Trophoblast cell (in vitro differentiated cells and primary cell): ENCODE measurements around the gene NADSYN1.

Experiments
- DNase-seq, 2 donors: peaks; one replicate each; pipeline ENCODE4 v3.0.0-alpha.2; 2016
- H2AFZ ChIP-seq: 2 replicates; pipeline ENCODE4 v1.6.1; 2013; ENCODE audit warnings: low read length, moderate library complexity, mild to moderate bottlenecking; ENCODE audit not compliant: insufficient read depth, poor library complexity
- H2AK5ac ChIP-seq: 2 replicates; pipeline ENCODE4 v1.6.1; 2013; ENCODE audit warnings: mild to moderate bottlenecking, low read length
- H2BK120ac ChIP-seq: 2 replicates; pipeline ENCODE4 v1.6.1; 2013; ENCODE audit warnings: low read length, mild to moderate bottlenecking, moderate library complexity; ENCODE audit not compliant: insufficient read depth, poor library complexity
- H2BK12ac ChIP-seq: 2 replicates; pipeline ENCODE4 v1.6.1; 2013; ENCODE audit warnings: mild to moderate bottlenecking, low read length, moderate library complexity
- H2BK5ac ChIP-seq: 2 replicates; pipeline ENCODE4 v1.6.1; 2013; ENCODE audit warnings: low read length, low read depth, moderate library complexity, mild to moderate bottlenecking; ENCODE audit not compliant: poor library complexity
- H3K14ac ChIP-seq: 2 replicates; pipeline ENCODE4 v1.6.1; 2013; ENCODE audit warnings: mild to moderate bottlenecking, low read length
- H3K18ac ChIP-seq: 2 replicates; pipeline ENCODE4 v1.6.1; 2013; ENCODE audit warnings: mild to moderate bottlenecking, low read length
- H3K23ac ChIP-seq: 2 replicates; pipeline ENCODE4 v1.6.1; 2013; ENCODE audit warnings: low read length
- H3K27ac ChIP-seq: 2 replicates; pipeline ENCODE4 v1.5.1; 2013; ENCODE audit warnings: low read depth, mild to moderate bottlenecking, inconsistent platforms, low read length, moderate library complexity
- H3K27me3 ChIP-seq: 2 replicates; pipeline ENCODE4 v1.6.1; 2013; ENCODE audit warnings: inconsistent platforms, mild to moderate bottlenecking, low read length, moderate library complexity; ENCODE audit not compliant: insufficient read depth
- H3K36me3 ChIP-seq, 2 experiments: 1 replicate in 1 of 2; 2 replicates in 1 of 2; pipeline ENCODE4 v1.6.1; 2013; ENCODE audit warnings: low read length in 2 of 2, mild to moderate bottlenecking in 2 of 2, moderate library complexity in 1 of 2; ENCODE audit not compliant: insufficient read depth in 2 of 2, control insufficient read depth in 1 of 2
- H3K4ac ChIP-seq: 2 replicates; pipeline ENCODE4 v1.6.1; 2013; ENCODE audit warnings: low read depth, mild to moderate bottlenecking, low read length, moderate library complexity
- H3K4me1 ChIP-seq, 2 experiments: 1 replicate in 1 of 2; 2 replicates in 1 of 2; pipeline ENCODE4 v1.6.1; 2013; ENCODE audit warnings: low read length in 2 of 2, mild to moderate bottlenecking in 2 of 2, moderate library complexity in 1 of 2; ENCODE audit not compliant: insufficient read depth in 2 of 2, control insufficient read depth in 1 of 2
- H3K4me2 ChIP-seq: 2 replicates; pipeline ENCODE4 v1.6.1; 2013; ENCODE audit warnings: inconsistent platforms, mild to moderate bottlenecking, low read length, moderate library complexity
- H3K4me3 ChIP-seq: 2 replicates; pipeline ENCODE4 v1.5.1; 2013; ENCODE audit warnings: mild to moderate bottlenecking, low read depth, low read length, inconsistent platforms
- H3K79me1 ChIP-seq: one replicate; pipeline ENCODE4 v1.6.1; 2013; ENCODE audit warnings: low read length
- H3K79me2 ChIP-seq: 2 replicates; pipeline ENCODE4 v1.6.1; 2013; ENCODE audit warnings: low read length, mild to moderate bottlenecking; ENCODE audit not compliant: control insufficient read depth, insufficient read depth, poor library complexity
- H3K9ac ChIP-seq: 2 replicates; pipeline ENCODE4 v1.6.1; 2013; ENCODE audit warnings: mild to moderate bottlenecking, low read length
- H3K9me3 ChIP-seq: 2 replicates; pipeline ENCODE4 v1.6.1; 2013; ENCODE audit warnings: low read depth, mild to moderate bottlenecking, control low read depth, inconsistent platforms, low read length; ENCODE audit not compliant: insufficient read depth
- H4K12ac ChIP-seq: 2 replicates; pipeline ENCODE4 v1.6.1; 2013; ENCODE audit warnings: low read depth, mild to moderate bottlenecking, low read length, moderate library complexity
- H4K8ac ChIP-seq: 2 replicates; pipeline ENCODE4 v1.6.1; 2013; ENCODE audit warnings: low read depth, mild to moderate bottlenecking, low read length, moderate library complexity
- H4K91ac ChIP-seq: one replicate; pipeline ENCODE4 v1.6.1; 2013; ENCODE audit warnings: low read depth, mild to moderate bottlenecking, low read length, moderate library complexity
- whole genome bisulfite sequencing: extraction: QIAGEN DNeasy Blood & Tissue Kit; methylation state at CpG from one replicate; pipeline ENCODE4 v1.1.7; 2013; ENCODE audit warnings: missing lambda C conversion rate; ENCODE audit not compliant: insufficient read length, insufficient coverage; ENCODE audit errors: extremely low coverage; 5-methylcytosine and 5-hydroxymethylcytosine counted together

The NADSYN1 gene

GRCh38 chr11:71465054-71465453 is 12.1 kb downstream of the NADSYN1 start:
- Histone ChIP-seq H3K18ac (no peak overlapping the region), H3K79me2 (no peaks in the 10 kb centered on the region), H3K36me3 (peaks cover 22 to 26% of the 10 kb centered on the region in 2 experiments), H3K4me2 (no peak overlapping the region), H4K8ac (no peak overlapping the region), H3K4me3 (no peak overlapping the region), H2BK12ac (no peak overlapping the region), H4K91ac (no peak overlapping the region), H3K27ac (no peak overlapping the region), H2BK5ac (no peak overlapping the region), H3K4ac (no peak overlapping the region), H3K14ac (no peak overlapping the region), H2AFZ (no peak overlapping the region), H3K9ac (no peak overlapping the region), H2AK5ac (no peak overlapping the region), H2BK120ac (no peak overlapping the region), H3K79me1 (no peaks in the 10 kb centered on the region), H3K27me3 (no peaks in the 10 kb centered on the region), H4K12ac (no peak overlapping the region), H3K4me1 (peaks cover 0 to 4% of the 10 kb centered on the region in 2 experiments), H3K23ac (no peak overlapping the region), H3K9me3 (peaks cover 2% of the 10 kb centered on the region)
- DNase-seq: no peak
- WGBS: no CpG with 5 or more reads among the region's 4 CpGs

DNA sequence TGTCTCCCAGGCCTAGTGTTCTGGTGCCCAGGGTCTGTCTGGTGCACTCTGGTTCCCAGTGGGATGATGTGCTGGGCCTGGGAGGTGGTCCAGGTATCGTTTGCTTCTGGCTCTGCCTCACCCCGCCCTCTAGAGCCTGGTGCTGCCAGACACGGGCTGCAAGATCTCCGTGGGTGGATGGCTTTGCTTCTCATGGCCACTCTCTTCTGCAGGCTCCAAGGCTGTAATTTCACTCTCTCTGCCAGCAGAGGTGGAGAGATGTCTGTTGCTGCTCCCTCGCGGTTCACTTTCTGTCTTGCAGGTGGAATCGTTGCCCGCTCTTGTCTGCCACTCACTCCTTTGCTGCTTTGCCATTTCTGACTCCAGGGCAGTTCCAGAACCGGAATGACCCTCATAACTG is 13.4 kb downstream of the NADSYN1 start:
- no peak overlapping the region for H3K4me2 ChIP-seq
- H4K12ac ChIP-seq: no peak overlapping the region
- H3K9ac ChIP-seq: no peak overlapping the region
- H3K79me2 ChIP-seq: no peaks in the 10 kb centered on the region
- H2AFZ ChIP-seq: no peak overlapping the region
- H3K27ac ChIP-seq: no peak overlapping the region
- H3K18ac ChIP-seq: no peak overlapping the region
- no peak for DNase-seq
- no peak overlapping the region for H2BK5ac ChIP-seq
- no peaks in the 10 kb centered on the region for H3K27me3 ChIP-seq
- H3K79me1 ChIP-seq: no peaks in the 10 kb centered on the region
- peaks cover 19 to 24% of the 10 kb centered on the region in 2 experiments for H3K36me3 ChIP-seq
- H3K9me3 ChIP-seq: peaks cover 2% of the 10 kb centered on the region
- H3K4me3 ChIP-seq: no peak overlapping the region
- WGBS: no CpG with 5 or more reads among the region's 9 CpGs
- H2BK12ac ChIP-seq: no peak overlapping the region
- no peak overlapping the region for H3K4ac ChIP-seq
- no peak overlapping the region for H4K8ac ChIP-seq
- no peak overlapping the region for H4K91ac ChIP-seq
- no peak overlapping the region for H3K23ac ChIP-seq
- no peak overlapping the region for H2BK120ac ChIP-seq
- H3K14ac ChIP-seq: no peak overlapping the region
- H2AK5ac ChIP-seq: no peak overlapping the region
- H3K4me1 ChIP-seq: peaks cover 0 to 5% of the 10 kb centered on the region in 2 experiments

GRCh38 chr11:71467164-71467563 is 14.2 kb downstream of the NADSYN1 start:
- Histone ChIP-seq H3K14ac (no peak overlapping the region), H3K23ac (no peak overlapping the region), H3K4me1 (peaks cover under 1 to 2% of the 10 kb centered on the region in 2 experiments), H2AK5ac (no peak overlapping the region), H3K79me1 (no peaks in the 10 kb centered on the region), H3K18ac (no peak overlapping the region), H2BK5ac (no peak overlapping the region), H3K27me3 (no peaks in the 10 kb centered on the region), H4K12ac (no peak overlapping the region), H2BK120ac (no peak overlapping the region), H3K4ac (no peak overlapping the region), H4K8ac (no peak overlapping the region), H3K36me3 (peaks cover 19 to 22% of the 10 kb centered on the region in 2 experiments), H3K27ac (no peak overlapping the region), H3K79me2 (no peaks in the 10 kb centered on the region), H3K4me2 (no peak overlapping the region), H3K9me3 (peaks cover 2% of the 10 kb centered on the region), H2AFZ (no peak overlapping the region), H2BK12ac (no peak overlapping the region), H3K4me3 (no peak overlapping the region), H4K91ac (no peak overlapping the region), H3K9ac (no peak overlapping the region)
- WGBS: no CpG with 5 or more reads among the region's 6 CpGs
- DNase-seq: no peak

DNA sequence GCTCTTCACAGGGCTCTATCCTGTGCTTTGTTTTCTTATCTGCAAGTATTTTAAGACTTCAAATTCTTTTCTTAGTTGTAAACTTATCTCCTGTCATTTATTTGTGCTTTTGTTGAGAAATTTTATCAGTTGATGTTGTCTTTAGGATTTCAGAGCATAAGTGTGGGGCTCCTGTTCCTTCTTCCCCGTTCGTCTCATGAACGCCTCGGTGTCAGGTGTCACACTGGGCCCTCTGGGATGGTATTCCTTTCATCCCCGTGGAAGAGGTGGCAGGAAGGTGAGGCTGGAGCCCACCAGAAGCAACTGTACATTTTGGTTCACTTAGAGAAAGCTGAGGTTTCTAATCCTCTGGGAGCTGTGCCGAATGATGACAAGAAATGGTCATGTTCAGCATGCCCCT is 17.9 kb downstream of the NADSYN1 start:
- Histone ChIP-seq H3K4ac (no peak overlapping the region), H2AK5ac (no peak overlapping the region), H3K4me2 (no peak overlapping the region), H3K9ac (no peak overlapping the region), H2BK120ac (no peak overlapping the region), H3K36me3 (peaks cover 40 to 41% of the 10 kb centered on the region in 2 experiments), H4K12ac (no peak overlapping the region), H4K8ac (no peak overlapping the region), H3K4me1 (peaks cover 4 to 5% of the 10 kb centered on the region in 2 experiments), H3K9me3 (no peaks in the 10 kb centered on the region), H3K23ac (no peak overlapping the region), H3K14ac (no peak overlapping the region), H2BK5ac (no peak overlapping the region), H3K18ac (no peak overlapping the region), H4K91ac (no peak overlapping the region), H3K27ac (no peak overlapping the region), H2AFZ (no peak overlapping the region), H3K4me3 (no peak overlapping the region), H3K79me2 (no peaks in the 10 kb centered on the region), H3K79me1 (no peaks in the 10 kb centered on the region), H3K27me3 (no peaks in the 10 kb centered on the region), H2BK12ac (no peak overlapping the region)
- no CpG with 5 or more reads among the region's 6 CpGs for WGBS
- DNase-seq: no peak
